Colon (tissue), 2 donors: Measurements from ENCODE around the gene ZNF175.

Source experiments
- FAIRE-seq: peaks from 2 replicates; lab custom pipeline; 2012; peaks lifted over from hg19 to GRCh38; lab: Jason Lieb, UNC
- donor health status: control.
- donor health status: control.

Gene ZNF175

GRCh38 chr19:51632126-51632525 lies 61.0 kb downstream of the ZNF175 start:
- FAIRE-seq, result no peak

GRCh38 chr19:51637362-51637978 lies 66.4 kb downstream of the ZNF175 start:
- no peak for FAIRE-seq

- FAIRE-seq, result no peak
Measured at GRCh38 chr19:51639916-51640315, 68.8 kb downstream of the ZNF175 start.

GRCh38 chr19:51640386-51640785 lies 69.3 kb downstream of the ZNF175 start:
- no peak for FAIRE-seq

GRCh38 chr19:51641648-51642047 lies 70.6 kb downstream of the ZNF175 start:
- no peak for FAIRE-seq
